Tibial nerve (tissue), 4 donors: Measurements from ENCODE around the gene TNKS2. TPM values are rescaled to one million over a fixed set of nuclear protein-coding genes. Genes with fewer than 3 reads are reported as not detected.

Experiments
- DNase-seq, 2 donors: peaks; one replicate each; pipeline ENCODE4 v3.0.0-alpha.2; 2019; ENCODE audit warnings: low spot score in 2 of 2
- H3K27ac ChIP-seq, 4 donors: fragments of 200-600 bp; sonication (generic) in 3 of 4; one replicate each; pipeline ENCODE4 v1.5.1; 2017 to 2019; ENCODE audit warnings: mild to moderate bottlenecking in 1 of 4
- H3K27me3 ChIP-seq, 2 donors: fragments of 200-600 bp; sonication (generic) in 1 of 2; one replicate each; pipeline versions ENCODE4 v1.5.1 to v1.6.0; 2017 to 2019
- H3K36me3 ChIP-seq, 3 donors: fragments of 200-600 bp; sonication (generic); one replicate each; pipeline ENCODE4 v1.5.1; 2018 to 2019
- H3K4me1 ChIP-seq, 4 donors: fragments of 200-600 bp; sonication (generic) in 3 of 4; one replicate each; pipeline ENCODE4 v1.5.1; 2017 to 2019
- H3K4me3 ChIP-seq, 4 donors: fragments of 200-600 bp; sonication (generic) in 3 of 4; one replicate each; pipeline ENCODE4 v1.5.1; 2017 to 2019; ENCODE audit warnings: mild to moderate bottlenecking in 1 of 4, moderate library complexity in 1 of 4
- H3K9me3 ChIP-seq, 4 donors: fragments of 200-600 bp; sonication (generic) in 3 of 4; one replicate each; pipeline ENCODE4 v1.5.1; 2017 to 2019
- EP300 ChIP-seq, 2 donors: sonication (generic); formaldehyde crosslinking; IDR thresholded peaks; one replicate each; pipeline ENCODE4 v1.6.1; 2017; ENCODE audit warnings: antibody characterized with exemption in 2 of 2, mild to moderate bottlenecking in 1 of 2
- POLR2A ChIP-seq, 2 donors: fragments of 450-650 bp; IDR thresholded peaks; one replicate each; pipeline ENCODE4 v1.6.1; 2017; ENCODE audit warnings: antibody characterized with exemption in 2 of 2, mild to moderate bottlenecking in 2 of 2, moderate library complexity in 2 of 2
- WGBS, 2 donors: methylation state at CpG; one replicate each; pipeline ENCODE4 v1.1.5; 2018; 5-methylcytosine and 5-hydroxymethylcytosine counted together
- total RNA-seq, 4 donors: library from RNA; depleted of rRNA; stranded (reverse); fragments of >200 nt; gene quantifications; one replicate each; pipeline ENCODE4 v1.1.0, GENCODE V29; 2016
- TF ChIP-seq, protein P1 (sequence below), 5 experiments: fragments of 200-600 bp in 3 of 5; fragments of 450-650 bp in 2 of 5; sonication (generic) in 3 of 5; IDR thresholded peaks; one replicate each; pipeline ENCODE4 v1.5.1; 2016 to 2019; ENCODE audit warnings: antibody characterized with exemption in 5 of 5, mild to moderate bottlenecking in 3 of 5, moderate library complexity in 2 of 5

The TNKS2 gene
- total RNA-seq, 4 donors from 2014 or later = 47.7 to 60.7 (median 54.0) TPM

GRCh38 chr10:91799612-91799975 lies 1.4 kb downstream of the TNKS2 start:
- H3K27ac ChIP-seq = peak overlapping the region; percentile 93 to 99 (median 96)
- H3K27me3 ChIP-seq = no peaks in the 10 kb centered on the region
- no peak for DNase-seq
- peak overlapping the region; percentile 80 to 97 (median 92) for H3K4me3 ChIP-seq
- H3K9me3 ChIP-seq = no peaks in the 10 kb centered on the region
- 22% methylated on average over 4 of the region's 4 CpGs for WGBS, 2 donors
- TF ChIP-seq EP300 (IDR thresholded peaks at IDR 0.05) (no peak), POLR2A (IDR thresholded peaks at IDR 0.05) (no peak)
- TF ChIP-seq, protein P1, sequence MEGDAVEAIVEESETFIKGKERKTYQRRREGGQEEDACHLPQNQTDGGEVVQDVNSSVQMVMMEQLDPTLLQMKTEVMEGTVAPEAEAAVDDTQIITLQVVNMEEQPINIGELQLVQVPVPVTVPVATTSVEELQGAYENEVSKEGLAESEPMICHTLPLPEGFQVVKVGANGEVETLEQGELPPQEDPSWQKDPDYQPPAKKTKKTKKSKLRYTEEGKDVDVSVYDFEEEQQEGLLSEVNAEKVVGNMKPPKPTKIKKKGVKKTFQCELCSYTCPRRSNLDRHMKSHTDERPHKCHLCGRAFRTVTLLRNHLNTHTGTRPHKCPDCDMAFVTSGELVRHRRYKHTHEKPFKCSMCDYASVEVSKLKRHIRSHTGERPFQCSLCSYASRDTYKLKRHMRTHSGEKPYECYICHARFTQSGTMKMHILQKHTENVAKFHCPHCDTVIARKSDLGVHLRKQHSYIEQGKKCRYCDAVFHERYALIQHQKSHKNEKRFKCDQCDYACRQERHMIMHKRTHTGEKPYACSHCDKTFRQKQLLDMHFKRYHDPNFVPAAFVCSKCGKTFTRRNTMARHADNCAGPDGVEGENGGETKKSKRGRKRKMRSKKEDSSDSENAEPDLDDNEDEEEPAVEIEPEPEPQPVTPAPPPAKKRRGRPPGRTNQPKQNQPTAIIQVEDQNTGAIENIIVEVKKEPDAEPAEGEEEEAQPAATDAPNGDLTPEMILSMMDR (IDR thresholded peaks at IDR 0.05) = no peak
- peaks cover 0 to 63% (median 23%) of the 10 kb centered on the region in 4 donors for H3K4me1 ChIP-seq
- peaks cover 0 to under 1% (median 0%) of the 10 kb centered on the region in 3 donors for H3K36me3 ChIP-seq

DNA sequence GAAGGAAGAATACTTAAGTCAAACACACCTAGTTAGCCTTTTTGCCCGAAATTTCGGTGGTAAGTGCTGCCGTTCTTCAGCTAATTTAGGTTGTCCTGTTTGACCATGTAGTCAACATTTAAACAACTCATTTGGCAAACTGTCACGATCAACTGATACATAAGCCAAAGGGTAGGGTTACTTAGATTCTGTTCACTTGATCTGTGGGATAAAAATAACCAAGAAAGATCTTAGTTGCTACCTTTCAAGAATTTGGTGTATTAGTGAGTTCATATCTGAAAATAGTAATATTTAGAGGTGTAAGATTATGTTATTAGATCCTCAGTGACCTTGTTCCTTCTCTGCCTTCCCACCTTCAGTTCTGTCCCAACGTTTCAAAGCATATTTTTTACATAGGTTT lies 2.0 kb downstream of the TNKS2 start:
- 50 to 61% methylated on average over 5 of the region's 5 CpGs for WGBS, 2 donors
- Histone ChIP-seq H3K4me3 (peak overlapping the region in 2 of 4 donors; percentile 4 to 88), H3K9me3 (no peaks in the 10 kb centered on the region), H3K27ac (peak overlapping the region in 1 of 4 donors; percentile 97), H3K27me3 (no peaks in the 10 kb centered on the region), H3K36me3 (peaks cover 0 to 7% (median 0%) of the 10 kb centered on the region in 3 donors), H3K4me1 (peaks cover 0 to 66% (median 23%) of the 10 kb centered on the region in 4 donors)
- no peak for DNase-seq
- TF ChIP-seq, protein P1 (IDR thresholded peaks at IDR 0.05) = no peak
- TF ChIP-seq EP300 (IDR thresholded peaks at IDR 0.05) = no peak
- TF ChIP-seq POLR2A (IDR thresholded peaks at IDR 0.05) = no peak

DNA sequence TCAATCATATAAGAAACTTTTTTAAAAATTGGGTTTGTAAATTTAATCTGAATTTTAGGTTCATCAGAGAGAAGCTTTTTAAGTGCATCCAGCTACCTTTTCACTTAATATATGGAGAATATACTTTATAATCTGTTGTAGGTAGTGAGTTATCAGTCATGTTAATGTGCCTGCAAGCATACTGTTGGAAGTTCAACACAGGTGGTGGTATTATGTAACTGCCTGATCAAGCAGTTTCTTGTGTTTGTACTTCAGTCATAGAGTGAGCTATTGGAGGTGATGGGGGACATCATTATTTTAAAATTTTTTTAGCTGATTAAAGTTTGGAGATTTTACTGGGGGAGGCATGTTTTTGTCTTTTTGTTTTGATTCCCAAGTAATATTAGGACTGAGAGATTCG lies 2.5 kb downstream of the TNKS2 start:
- H3K4me3 ChIP-seq = no peak overlapping the region
- WGBS, 2 donors = 47 to 48% methylated on average over 1 of the region's 1 CpG
- peaks cover 0 to 68% (median 26%) of the 10 kb centered on the region in 4 donors for H3K4me1 ChIP-seq
- no peaks in the 10 kb centered on the region for H3K9me3 ChIP-seq
- TF ChIP-seq POLR2A (IDR thresholded peaks at IDR 0.05) (no peak), EP300 (IDR thresholded peaks at IDR 0.05) (no peak)
- TF ChIP-seq, protein P1 (IDR thresholded peaks at IDR 0.05) = no peak
- peaks cover 0 to 9% (median 0%) of the 10 kb centered on the region in 3 donors for H3K36me3 ChIP-seq
- H3K27ac ChIP-seq = no peak overlapping the region
- no peak for DNase-seq
- no peaks in the 10 kb centered on the region for H3K27me3 ChIP-seq

DNA sequence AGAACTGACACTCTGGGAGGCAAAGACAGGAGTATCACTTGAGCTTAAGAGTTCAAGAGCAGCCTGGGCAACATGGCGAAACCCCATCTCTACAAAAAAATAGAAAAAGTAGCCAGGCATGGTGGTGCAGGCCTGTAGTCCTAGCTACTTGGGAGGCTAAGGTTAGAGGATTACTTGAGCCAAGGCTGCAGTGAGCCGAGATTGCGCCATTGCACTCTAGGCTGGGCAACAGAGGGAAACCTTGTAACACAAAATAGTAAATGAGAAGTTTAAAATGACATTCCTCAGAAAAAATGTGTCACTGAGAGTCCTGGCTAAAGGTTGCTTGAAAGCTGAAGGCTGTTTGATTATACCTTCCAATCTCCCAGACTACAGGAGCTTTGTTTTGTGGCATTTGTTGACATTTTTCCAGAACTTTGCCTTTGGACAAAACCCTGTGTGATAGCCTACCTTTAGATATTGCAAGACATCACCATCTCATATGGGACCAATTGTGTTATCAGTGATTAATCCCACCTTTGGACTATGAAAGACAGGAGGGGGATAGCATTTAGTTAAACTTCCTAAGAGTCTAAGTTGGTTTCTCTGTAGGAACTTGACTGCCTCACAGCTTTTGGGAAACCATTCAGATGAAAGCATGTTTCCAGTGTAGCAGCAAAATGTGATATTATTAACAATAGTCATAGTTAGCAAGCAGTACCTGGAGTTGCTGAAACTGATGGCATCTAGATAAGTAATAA lies 5.3 kb downstream of the TNKS2 start:
- H3K27me3 ChIP-seq = no peaks in the 10 kb centered on the region
- H3K36me3 ChIP-seq = peaks cover 0 to 14% (median 0%) of the 10 kb centered on the region in 3 donors
- no peak for TF ChIP-seq POLR2A (IDR thresholded peaks at IDR 0.05)
- no peak for TF ChIP-seq EP300 (IDR thresholded peaks at IDR 0.05)
- TF ChIP-seq, protein P1 (IDR thresholded peaks at IDR 0.05) = no peak
- H3K9me3 ChIP-seq = no peaks in the 10 kb centered on the region
- peaks cover 0 to 58% (median 23%) of the 10 kb centered on the region in 4 donors for H3K4me1 ChIP-seq
- no peak overlapping the region for H3K4me3 ChIP-seq
- DNase-seq = no peak
- 94 to 100% methylated on average over 3 of the region's 3 CpGs for WGBS, 2 donors
- no peak overlapping the region for H3K27ac ChIP-seq

GRCh38 chr10:91804126-91804510 lies 5.9 kb downstream of the TNKS2 start:
- Histone ChIP-seq H3K4me1 (peaks cover 0 to 58% (median 23%) of the 10 kb centered on the region in 4 donors), H3K27me3 (no peaks in the 10 kb centered on the region), H3K36me3 (peaks cover 0 to 14% (median 0%) of the 10 kb centered on the region in 3 donors), H3K9me3 (no peaks in the 10 kb centered on the region), H3K4me3 (no peak overlapping the region), H3K27ac (no peak overlapping the region)
- TF ChIP-seq POLR2A (IDR thresholded peaks at IDR 0.05) = no peak
- TF ChIP-seq, protein P1 (IDR thresholded peaks at IDR 0.05) = no peak
- no peak for TF ChIP-seq EP300 (IDR thresholded peaks at IDR 0.05)
- no peak for DNase-seq
